GM18502 (cell line): Measurements from ENCODE around the gene RNF152.
"Not testable (repeated sequence)": the region's sequence is repeated elsewhere in the genome, so short reads cannot be mapped to it uniquely, and the experiment has no call there.

Source experiments
- ATAC-seq: cut with Tn5 transposase; IDR thresholded peaks from one replicate; pipeline ENCODE4 v1.9.1; 2021; ENCODE audit warnings: mild to moderate bottlenecking; ENCODE audit not compliant: unreplicated experiment, poor library complexity

The RNF152 gene

DNA sequence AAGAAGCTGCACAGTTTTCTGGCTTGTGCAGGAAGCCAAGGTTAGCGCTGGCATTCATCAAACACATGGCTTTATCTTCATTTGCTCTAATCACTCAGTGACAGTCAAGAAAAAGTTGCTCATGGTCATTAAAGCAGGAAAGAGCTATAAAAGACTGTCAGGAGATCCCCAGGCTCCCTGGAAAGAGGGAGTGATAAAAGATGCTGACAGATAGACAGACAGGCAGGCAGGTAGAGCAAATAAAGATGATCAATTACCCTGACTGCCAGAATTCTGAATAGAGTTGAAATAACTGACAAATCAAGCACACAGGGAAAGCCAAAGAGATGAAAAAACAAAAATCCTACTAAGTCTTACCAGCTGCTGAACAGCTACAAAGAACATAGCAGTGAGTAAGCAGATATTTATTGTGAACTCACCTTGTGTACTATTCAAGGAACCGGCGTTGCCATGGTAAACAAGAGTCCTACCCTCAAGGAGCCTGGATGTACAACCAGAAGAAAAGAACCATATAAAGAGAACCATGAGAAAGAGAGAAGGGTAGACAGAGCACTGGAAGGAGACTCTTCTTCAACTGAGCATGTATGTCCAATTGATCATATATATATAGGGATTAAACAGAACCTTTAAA, 68.0 kb downstream of the RNF152 start:
- ATAC-seq: no peak

DNA sequence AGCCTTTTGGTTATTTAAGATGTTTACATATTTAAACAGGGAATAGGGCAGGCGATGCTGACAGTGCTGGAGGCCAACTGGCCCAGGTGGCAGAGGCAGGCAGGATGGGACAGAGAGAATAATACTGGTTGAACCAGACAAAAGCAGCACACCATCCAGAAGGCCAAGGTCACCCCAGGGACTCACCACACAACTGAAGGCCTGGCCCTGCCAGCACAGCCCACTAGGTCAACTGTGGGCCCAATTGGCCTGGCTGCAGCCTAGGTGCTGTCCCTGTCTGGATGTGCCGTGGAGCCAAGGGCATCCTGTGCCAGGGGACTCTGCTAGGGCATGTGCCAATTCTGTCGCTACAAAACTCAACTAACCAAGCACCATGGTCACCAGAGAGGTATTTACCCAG, 69.2 kb downstream of the RNF152 start:
- ATAC-seq: no peak

DNA sequence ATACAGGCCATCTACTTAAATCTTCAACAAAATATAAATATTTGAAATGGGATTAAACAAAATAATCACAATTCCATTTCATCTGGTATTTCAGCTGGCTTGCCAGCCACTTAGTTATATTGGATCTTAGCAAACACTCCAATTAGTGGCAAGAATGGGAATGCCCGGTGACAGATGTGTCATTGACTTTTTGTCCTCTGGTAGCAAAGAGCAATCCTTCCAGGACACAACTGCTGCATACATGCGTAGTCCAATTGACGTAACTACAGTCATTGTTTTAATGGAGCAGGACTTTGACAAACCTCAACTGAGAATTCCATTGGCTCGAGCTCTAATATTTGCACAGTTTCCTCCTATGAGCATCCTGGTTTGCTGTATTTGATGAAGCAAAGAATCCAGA, 69.9 kb downstream of the RNF152 start:
- no peak for ATAC-seq

DNA sequence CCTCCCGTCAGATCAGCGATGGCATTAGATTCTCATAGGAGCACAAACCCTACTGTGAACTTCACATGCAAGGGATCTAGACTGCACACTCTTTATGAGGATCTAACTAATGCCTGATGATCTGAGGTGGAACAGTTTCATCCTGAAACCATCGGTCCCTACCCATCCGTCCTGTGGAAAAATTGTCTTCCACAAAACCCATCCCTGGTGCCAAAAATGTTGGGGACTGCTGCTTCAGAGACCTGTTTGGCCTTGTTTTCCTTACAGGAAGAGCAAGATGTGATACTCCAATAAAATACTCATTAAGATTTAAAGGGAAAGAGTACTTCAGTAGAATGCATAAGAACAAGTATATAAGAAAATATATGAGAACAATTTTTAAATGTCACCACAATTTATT, 71.1 kb downstream of the RNF152 start:
- no peak for ATAC-seq

DNA sequence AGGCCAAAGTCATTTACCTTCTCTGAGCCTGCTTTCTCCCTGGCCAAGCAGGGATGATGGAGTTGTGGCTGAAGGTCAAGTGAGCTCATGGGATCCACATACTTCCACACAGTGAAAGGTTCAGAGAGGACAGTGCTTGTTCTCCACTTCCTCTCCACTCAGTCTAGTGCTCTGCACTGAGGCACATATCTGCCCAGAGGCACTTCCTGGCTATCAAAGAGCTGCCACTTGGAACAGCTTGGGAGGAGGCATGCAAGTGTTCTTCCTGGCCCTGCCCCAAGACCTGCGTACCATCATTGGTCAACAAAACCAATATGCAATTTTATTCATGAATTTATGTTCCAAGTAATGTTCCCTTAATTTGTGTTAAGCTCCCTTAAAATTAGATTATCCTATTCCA, 71.9 kb downstream of the RNF152 start:
- no peak for ATAC-seq

DNA sequence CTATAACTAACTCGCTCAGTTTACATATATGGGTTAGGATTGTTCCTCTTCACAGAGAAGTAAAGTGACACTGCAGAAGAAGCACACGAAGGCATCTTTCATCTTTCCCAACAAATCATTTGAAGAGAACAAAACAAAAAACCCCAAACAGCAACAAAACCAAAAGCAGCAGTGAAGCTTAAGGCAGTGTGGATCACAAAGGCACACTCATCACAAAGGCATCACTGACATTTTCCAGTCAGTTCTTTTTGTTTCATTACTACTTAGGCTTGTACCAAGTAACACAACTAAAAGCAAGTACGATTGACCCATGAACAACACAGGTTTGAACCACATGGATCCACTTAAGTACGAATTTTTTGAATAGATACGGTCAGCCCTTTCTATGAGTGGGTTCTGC, 75.7 kb downstream of the RNF152 start:
- ATAC-seq: no peak

DNA sequence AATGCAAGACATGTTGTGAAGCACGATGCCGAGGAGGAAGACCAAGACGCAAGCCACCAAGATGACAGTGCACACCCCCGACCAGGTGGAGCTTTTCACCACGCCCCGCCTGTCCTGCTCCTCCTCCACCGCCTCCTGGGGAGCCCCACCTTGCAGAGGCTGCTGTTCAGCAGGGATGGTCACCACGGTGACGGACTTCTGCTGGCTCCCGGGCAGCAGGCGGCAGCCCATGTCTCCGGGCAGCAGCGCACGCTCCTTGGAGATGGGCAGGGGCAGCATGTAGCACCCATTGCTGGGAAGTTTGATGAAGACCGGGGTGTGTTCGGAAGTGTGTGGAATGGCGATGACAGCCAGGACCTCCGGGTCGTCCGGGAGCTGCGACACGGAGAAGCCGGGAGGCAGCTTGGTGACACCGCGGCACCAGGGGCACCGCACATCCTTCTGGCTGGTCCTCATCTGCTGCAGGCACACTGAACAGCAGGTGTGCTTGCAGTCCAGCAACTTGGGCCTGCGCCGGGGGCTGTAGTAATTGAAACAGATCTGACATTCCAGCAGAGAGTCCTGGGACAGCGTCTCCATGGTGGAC, 76.8 kb downstream of the RNF152 start:
- ATAC-seq: no peak

DNA sequence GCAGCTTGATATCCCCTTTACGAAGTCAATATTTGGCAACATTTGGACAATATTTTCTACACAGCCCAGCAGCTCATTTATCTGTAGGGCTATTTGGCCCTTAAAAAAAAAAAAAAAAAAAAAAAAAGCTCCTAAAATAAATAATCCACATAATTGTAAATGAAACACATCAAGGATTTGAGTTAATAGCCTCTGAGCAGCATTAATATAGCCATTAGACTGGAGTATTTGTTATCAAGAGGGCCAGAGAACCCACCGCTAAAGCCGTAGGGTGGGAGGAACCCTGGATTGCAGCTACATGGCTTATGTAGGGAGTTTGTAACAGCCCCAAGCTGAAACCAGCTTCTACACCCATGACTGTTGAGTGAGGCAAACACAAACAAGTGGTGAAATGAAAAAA, 84.5 kb downstream of the RNF152 start:
- no peak for ATAC-seq

DNA sequence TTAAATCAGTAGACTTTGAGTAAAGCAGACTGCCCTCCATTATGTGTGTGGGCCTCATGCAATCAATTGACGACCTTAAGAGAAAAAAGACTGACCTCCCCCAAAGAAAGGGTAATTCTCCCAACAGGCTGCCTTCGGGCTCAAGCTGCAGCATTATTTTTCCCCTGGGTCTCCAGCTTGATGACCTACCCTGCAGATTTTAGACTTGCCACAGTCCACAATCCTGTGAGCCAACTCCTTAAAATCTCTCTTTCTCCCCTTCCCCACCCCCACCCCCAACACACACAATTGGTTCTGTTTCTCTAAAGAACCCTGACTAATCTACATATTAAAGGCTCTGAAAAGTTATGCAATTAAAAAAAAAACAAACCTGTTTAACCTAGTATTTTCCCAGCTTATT, 89.4 kb downstream of the RNF152 start:
- ATAC-seq: no peak

DNA sequence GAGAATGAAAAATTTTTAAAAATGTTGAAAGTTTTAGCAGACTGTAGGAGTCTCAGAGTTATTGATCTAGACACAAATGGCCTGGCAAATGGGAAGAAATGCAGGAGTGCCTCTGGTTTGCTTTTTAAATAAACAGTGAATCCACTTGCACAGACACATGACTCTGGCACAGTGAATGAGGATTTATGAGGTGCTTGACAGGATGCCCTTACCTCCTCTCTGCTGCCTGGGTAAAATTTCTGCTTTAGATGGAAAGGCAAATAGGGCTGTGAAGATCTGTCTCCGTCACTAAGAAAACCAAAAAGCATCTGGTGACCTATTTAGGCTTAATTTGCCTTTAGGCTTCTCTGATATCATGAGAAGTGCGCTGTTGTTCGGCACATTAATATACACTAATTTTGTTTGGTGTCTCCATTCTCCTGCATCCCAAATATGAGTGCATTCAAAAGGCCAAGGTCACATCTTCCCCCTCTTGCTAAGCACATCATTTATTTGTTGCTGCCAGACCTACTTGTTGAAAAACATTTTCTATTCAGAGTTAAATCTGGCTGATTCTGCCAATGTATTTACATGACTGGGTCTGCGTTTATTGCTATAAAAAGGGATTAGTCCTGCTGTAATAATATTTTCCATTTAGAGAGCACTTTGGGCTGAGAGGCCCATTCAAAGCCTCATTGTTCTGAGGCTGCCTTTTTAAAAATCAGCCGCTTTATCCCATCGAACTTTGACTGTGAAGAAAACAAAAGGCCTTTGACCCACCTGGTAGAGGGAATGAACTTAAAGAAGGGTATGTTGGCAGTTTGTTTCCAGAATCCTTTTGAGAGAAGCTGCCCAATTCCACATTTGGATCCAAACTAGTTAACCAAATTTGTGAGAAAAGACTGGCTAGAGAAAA, 94.9 kb downstream of the RNF152 start:
- no peak for ATAC-seq

DNA sequence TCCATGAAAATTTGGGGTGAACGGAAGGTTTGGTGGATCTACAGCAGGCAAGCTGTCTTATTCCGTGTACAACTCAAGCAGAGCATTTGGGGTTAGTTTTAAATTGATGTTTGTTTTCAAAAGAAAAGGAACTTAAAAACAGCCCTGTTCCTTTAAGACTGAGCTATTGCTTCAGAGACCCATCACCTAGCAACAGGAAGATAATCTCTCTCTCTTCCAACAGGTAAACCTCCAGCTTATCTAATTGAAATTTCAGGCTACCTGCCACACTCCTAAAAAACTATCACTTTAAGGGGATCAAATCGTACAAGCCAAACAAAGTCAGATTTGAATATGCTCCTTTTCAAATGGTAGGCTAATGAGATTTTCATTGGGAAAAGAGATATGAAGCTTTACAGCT, 101.8 kb downstream of the RNF152 start:
- no peak for ATAC-seq

DNA sequence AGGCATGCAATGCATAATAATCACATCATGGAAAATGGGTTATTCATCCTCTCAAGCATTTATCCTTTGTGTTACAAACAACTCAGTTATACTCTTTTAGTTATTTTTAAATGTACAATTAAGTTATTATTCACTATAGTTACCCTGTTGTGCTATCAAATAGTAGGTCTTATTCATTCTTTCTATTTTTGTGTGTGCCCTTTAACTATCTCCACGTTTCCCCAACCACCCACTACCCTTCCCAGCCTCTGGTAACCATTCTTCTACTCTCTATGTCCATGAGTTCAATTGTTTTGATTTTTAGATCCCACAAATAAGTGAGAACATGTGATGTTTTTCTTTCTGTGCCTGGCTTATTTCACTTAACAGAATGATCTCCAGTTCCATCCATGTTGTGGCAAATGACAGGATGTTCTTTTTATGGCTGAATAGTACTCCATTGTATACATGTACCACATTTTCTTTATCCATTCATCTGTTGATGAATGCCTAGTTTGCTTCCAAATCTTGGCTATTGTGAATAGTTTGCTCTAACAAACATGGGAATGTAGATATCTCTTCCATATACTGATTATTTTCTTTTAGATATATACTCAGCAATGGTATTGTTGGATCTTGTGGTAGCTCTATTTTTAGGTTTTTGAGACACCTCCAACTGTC, 105.7 kb downstream of the RNF152 start:
- ATAC-seq: not testable (repeated sequence)

DNA sequence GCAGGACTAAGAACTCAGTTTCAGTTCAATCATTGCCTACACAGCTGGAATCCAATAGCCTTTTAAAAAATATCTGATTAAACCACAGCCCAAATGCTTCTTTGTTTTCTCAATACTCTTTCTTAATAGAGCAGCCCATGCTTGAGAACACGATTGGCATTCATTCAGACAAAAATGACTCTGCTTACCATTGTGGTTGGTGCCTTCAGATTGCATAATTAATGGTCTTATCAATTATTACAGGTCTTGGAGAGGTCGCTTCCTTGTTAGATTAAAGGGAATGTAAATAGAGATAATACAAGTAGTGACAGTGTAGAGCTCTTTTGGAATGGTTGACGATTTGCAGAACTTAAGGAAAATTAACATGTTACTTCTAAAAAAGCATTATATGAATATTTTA, 107.2 kb downstream of the RNF152 start:
- ATAC-seq: no peak

DNA sequence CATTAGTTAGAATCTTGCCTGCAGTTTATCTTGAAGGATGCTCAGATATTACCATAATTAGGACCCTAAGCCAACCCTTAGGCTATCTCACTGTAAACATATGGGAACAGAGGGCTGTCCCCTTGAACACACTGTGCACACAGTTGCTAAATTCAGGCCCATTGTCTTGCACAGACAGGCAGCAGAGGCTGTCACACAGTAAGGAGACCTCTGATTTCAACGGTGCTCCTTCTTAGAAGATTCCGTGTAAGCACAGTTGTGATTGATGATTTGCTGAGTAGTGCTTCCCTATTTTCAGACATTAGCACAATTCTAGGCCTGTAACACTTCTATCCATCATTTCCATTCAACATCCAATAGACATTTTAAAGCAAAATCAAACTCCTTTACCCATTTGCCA, 108.0 kb downstream of the RNF152 start:
- ATAC-seq: no peak

DNA sequence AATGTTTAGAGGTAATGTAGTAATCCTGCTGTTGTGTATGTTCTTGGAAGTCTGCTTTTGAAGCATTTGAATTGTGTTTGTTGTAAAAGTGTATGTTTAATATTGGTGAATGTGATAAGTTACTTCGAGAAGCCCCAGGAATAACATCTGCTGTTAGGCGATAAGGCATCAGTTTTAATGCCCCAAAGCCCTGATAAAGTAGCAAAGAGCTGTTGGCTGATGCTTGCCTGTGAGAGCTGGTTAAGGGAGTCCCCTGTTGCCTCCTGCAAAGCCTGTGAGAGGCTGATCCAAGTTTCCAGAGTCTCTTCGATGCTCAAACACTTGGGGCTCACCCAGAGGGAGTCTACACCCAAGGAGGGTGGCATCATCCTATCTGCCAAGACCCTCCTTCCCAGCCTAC, 110.3 kb downstream of the RNF152 start:
- no peak for ATAC-seq

DNA sequence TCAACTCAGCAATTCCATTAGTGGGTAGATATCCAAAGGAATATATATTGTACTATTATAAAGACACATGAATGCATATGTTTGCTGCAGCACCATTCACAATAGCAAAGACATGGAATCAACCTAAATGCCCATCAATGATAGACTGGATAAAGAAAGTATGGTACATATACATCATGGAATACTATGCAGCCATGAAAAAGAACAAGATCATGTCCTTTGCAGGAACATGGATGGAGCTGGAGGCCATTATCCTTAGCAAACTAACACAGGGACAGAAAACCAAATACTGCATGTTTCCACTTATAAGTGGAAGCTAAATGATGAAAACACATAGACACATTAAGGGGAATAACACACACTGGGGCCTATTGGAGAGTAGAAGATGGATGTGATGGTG, 116.6 kb downstream of the RNF152 start:
- not testable (repeated sequence) for ATAC-seq

DNA sequence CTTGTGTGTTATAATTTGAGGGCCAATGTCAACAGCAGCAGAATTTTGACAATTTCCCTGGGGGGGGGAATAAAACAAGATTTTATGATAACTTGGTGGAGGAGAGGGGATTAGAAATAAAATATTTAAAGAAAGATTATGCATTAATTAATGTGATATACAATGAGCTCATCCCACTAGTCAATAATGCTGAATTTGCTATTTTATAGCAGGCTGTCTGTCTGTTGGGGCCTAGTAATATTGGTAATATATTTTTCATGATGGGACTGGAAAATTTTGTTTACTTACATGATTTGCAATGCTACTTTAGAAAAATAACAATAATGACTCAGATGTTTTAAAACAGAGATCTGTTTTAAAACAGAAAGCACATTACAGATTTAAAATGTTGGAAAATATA, 118.0 kb downstream of the RNF152 start:
- no peak for ATAC-seq

DNA sequence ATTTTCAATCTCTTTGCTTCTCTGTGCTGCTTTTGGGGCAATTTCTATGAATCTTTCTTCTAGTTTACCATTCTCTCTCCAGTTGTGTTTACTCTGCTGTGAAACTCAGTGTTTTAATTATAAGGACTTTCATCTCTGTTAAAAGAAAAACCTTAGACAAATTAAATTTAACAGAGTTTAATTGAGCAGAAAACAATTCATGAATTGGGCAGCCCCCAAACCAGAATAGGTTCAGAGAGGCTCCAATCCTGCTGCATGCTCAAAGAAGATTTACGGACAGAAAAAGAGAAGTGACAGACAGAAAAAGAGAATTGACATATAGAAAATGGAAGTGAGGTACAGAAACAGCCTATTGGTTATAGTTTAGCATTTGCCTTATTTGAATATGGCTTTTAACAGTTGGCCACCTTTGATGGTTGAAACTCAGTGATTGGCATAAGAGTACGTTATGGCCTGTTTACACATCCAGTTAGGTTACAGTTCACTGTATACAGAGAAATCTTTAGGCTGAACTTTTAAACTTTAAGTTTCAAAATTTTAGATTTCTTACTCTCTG, 120.4 kb downstream of the RNF152 start:
- ATAC-seq: no peak

DNA sequence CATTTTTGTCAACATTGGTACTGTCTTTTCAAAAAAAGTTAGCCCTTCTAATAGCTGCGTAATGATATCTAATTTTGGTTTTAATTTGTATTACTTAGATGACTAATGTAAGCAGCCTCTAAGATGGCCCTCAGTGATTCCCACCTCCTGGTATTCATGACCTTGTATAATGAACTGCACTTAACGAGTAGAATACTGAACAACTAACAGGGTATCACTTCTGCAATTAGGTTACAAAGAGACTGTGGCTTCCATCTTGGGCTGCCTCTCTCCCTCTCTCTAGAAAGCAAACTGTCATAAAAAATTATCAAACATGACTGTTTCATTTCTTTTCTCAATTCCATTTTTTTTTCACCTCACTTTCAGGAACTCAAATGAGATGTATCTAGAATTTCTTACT, 120.9 kb downstream of the RNF152 start:
- ATAC-seq: no peak

DNA sequence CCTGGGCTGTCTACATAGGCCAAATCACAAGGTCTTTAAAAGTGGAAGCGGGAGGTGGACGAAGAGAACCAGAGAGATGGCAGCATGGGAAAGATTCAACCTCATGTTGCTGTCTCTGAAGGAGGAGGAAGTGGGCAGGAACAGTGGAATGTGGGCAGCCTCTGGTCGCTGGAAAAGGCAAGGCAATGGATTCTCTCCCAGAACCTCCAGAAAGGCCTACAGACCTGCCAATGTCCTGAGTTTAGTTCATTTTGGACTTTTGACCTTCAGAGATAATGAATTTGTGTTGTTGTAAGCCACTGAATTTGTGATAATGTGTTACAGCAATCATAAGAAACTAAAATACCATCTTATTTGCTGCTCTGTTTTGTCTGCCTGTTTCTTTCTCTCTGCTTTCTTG, 122.5 kb downstream of the RNF152 start:
- ATAC-seq: no peak
